H9 (cell line): ENCODE measurements around the gene RAB3C. TPM values are rescaled to one million over a fixed set of nuclear protein-coding genes. Genes with fewer than 3 reads are reported as not detected.

Source experiments
- DNase-seq: peaks from one replicate; pipeline ENCODE4 v3.0.0-alpha.2; 2017
- H2AFZ ChIP-seq: one replicate; pipeline ENCODE4 v1.6.1; 2013; ENCODE audit warnings: mild to moderate bottlenecking, low read length, control low read depth, moderate library complexity
- H2AK5ac ChIP-seq: 2 replicates; pipeline ENCODE4 v1.6.1; 2013; ENCODE audit warnings: low read length, control low read depth, mixed read lengths; ENCODE audit not compliant: insufficient read length
- H2BK120ac ChIP-seq: one replicate; pipeline ENCODE4 v1.6.1; 2013; ENCODE audit warnings: low read depth, mild to moderate bottlenecking, low read length, control low read depth, inconsistent platforms; ENCODE audit not compliant: poor library complexity, severe bottlenecking
- H2BK12ac ChIP-seq: 2 replicates; pipeline ENCODE4 v1.6.1; 2013; ENCODE audit warnings: low read length, control low read depth, mixed read lengths, low read depth; ENCODE audit not compliant: insufficient read length
- H2BK15ac ChIP-seq: 2 replicates; pipeline ENCODE4 v1.6.1; 2013; ENCODE audit warnings: low read depth, low read length, control low read depth
- H2BK20ac ChIP-seq: one replicate; pipeline ENCODE4 v1.6.1; 2013; ENCODE audit warnings: low read depth, mild to moderate bottlenecking, low read length, control low read depth, inconsistent platforms; ENCODE audit not compliant: poor library complexity, severe bottlenecking
- H2BK5ac ChIP-seq: 2 replicates; pipeline ENCODE4 v1.6.1; 2013; ENCODE audit warnings: low read length, control low read depth, mixed read lengths; ENCODE audit not compliant: insufficient read length
- H3K14ac ChIP-seq: 2 replicates; pipeline ENCODE4 v1.6.1; 2013; ENCODE audit warnings: low read length, control low read depth; ENCODE audit not compliant: insufficient read depth
- H3K18ac ChIP-seq: 2 replicates; pipeline ENCODE4 v1.6.1; 2013; ENCODE audit warnings: low read depth, mild to moderate bottlenecking, mixed read lengths, low read length, control low read depth; ENCODE audit not compliant: insufficient read length
- H3K23ac ChIP-seq: 2 replicates; pipeline ENCODE4 v1.6.1; 2013; ENCODE audit warnings: low read length, control low read depth, mixed read lengths, low read depth; ENCODE audit not compliant: insufficient read length
- H3K23me2 ChIP-seq: 2 replicates; pipeline ENCODE4 v1.6.1; 2013; ENCODE audit warnings: low read depth, mild to moderate bottlenecking, mixed read lengths, low read length, control low read depth; ENCODE audit not compliant: insufficient read length, poor library complexity, severe bottlenecking
- H3K27ac ChIP-seq: 2 replicates; pipeline ENCODE4 v1.5.1; 2013; ENCODE audit warnings: low read length, control low read depth, mixed read lengths, low read depth; ENCODE audit not compliant: insufficient read length
- H3K27me3 ChIP-seq: 2 replicates; pipeline ENCODE4 v1.6.1; 2013; ENCODE audit warnings: low read length, control low read depth, inconsistent platforms; ENCODE audit not compliant: insufficient read depth
- H3K4ac ChIP-seq: 2 replicates; pipeline ENCODE4 v1.6.1; 2013; ENCODE audit warnings: low read depth, mild to moderate bottlenecking, control low read depth, inconsistent platforms, low read length, moderate library complexity
- H3K4me1 ChIP-seq: 2 replicates; pipeline ENCODE4 v1.6.1; 2013; ENCODE audit warnings: low read length, control low read depth, inconsistent platforms; ENCODE audit not compliant: insufficient read depth
- H3K4me2 ChIP-seq: 2 replicates; pipeline ENCODE4 v1.6.1; 2013; ENCODE audit warnings: low read length, control low read depth, mixed read lengths; ENCODE audit not compliant: insufficient read length, insufficient read depth
- H3K56ac ChIP-seq: 2 replicates; pipeline ENCODE4 v1.6.1; 2013; ENCODE audit warnings: low read depth, mild to moderate bottlenecking, mixed read lengths, low read length, control low read depth; ENCODE audit not compliant: insufficient read length
- H3K79me1 ChIP-seq: 2 replicates; pipeline ENCODE4 v1.6.1; 2013; ENCODE audit warnings: low read depth, mild to moderate bottlenecking, moderate library complexity, low read length, control low read depth, inconsistent platforms; ENCODE audit not compliant: insufficient read depth, poor library complexity, severe bottlenecking
- H3K79me2 ChIP-seq: 2 replicates; pipeline ENCODE4 v1.6.1; 2013; ENCODE audit warnings: low read length, control low read depth, inconsistent platforms; ENCODE audit not compliant: insufficient read depth
- H3K9ac ChIP-seq: 2 replicates; pipeline ENCODE4 v1.6.1; 2013; ENCODE audit warnings: low read length, control low read depth, mixed read lengths; ENCODE audit not compliant: insufficient read length; ENCODE audit errors: extremely low read depth
- H3K9me3 ChIP-seq: one replicate; pipeline ENCODE4 v1.6.1; 2013; ENCODE audit warnings: low read depth, low read length, inconsistent platforms; ENCODE audit not compliant: control insufficient read depth
- H3T11ph ChIP-seq: one replicate; pipeline ENCODE4 v1.6.1; 2013; ENCODE audit warnings: mild to moderate bottlenecking, low read length, control low read depth, inconsistent platforms
- H4K20me1 ChIP-seq: one replicate; pipeline ENCODE4 v1.6.1; 2013; ENCODE audit not compliant: control insufficient read depth, insufficient read length, insufficient read depth
- H4K5ac ChIP-seq: 2 replicates; pipeline ENCODE4 v1.6.1; 2013; ENCODE audit warnings: low read depth, mild to moderate bottlenecking, mixed read lengths, low read length, control low read depth; ENCODE audit not compliant: insufficient read length
- H4K8ac ChIP-seq: replicated peaks from 2 replicates; pipeline ENCODE4 v1.6.1; 2013; ENCODE audit warnings: low read length, control low read depth, mixed read lengths, low read depth; ENCODE audit not compliant: insufficient read length
- H4K91ac ChIP-seq: 2 replicates; pipeline ENCODE4 v1.6.1; 2013; ENCODE audit warnings: low read depth, mild to moderate bottlenecking, moderate library complexity, mixed read lengths, low read length, control low read depth; ENCODE audit not compliant: insufficient read length
- H3K27ac Mint-ChIP-seq, 3 experiments: 2 replicates in 2 of 3; 3 replicates in 1 of 3; pipeline ENCODE4 v1.8.0; 2020 to 2021; ENCODE audit warnings: mixed read lengths in 3 of 3, mild to moderate bottlenecking in 1 of 3, moderate library complexity in 1 of 3
- H3K27me3 Mint-ChIP-seq: 2 replicates; pipeline ENCODE4 v1.8.0; 2021; ENCODE audit warnings: low read depth, mild to moderate bottlenecking, moderate library complexity, mixed read lengths
- H3K36me3 Mint-ChIP-seq, 3 experiments: 2 replicates in 2 of 3; 3 replicates in 1 of 3; pipeline ENCODE4 v1.8.0; 2020 to 2021; ENCODE audit warnings: low read depth in 3 of 3, mixed read lengths in 3 of 3; ENCODE audit not compliant: insufficient read depth in 1 of 3
- H3K4me1 Mint-ChIP-seq, 2 experiments: 2 replicates each; pipeline ENCODE4 v1.8.0; 2020; ENCODE audit warnings: mixed read lengths in 2 of 2
- H3K4me3 Mint-ChIP-seq, 2 experiments: 2 replicates in 1 of 2; 3 replicates in 1 of 2; pipeline ENCODE4 v1.8.0; 2020 to 2021; ENCODE audit warnings: mild to moderate bottlenecking in 2 of 2, mixed read lengths in 2 of 2, moderate library complexity in 1 of 2
- H3K9me3 Mint-ChIP-seq, 2 experiments: 2 replicates in 1 of 2; 3 replicates in 1 of 2; pipeline ENCODE4 v1.8.0; 2020; ENCODE audit warnings: mild to moderate bottlenecking in 2 of 2, mixed read lengths in 2 of 2, moderate library complexity in 1 of 2
- WGBS: extraction: QIAGEN DNeasy Blood & Tissue Kit; methylation state at CpG from one replicate; pipeline ENCODE4 v1.1.7; 2013; ENCODE audit warnings: missing lambda C conversion rate, low lambda C conversion rate, mixed read lengths; ENCODE audit not compliant: insufficient read length; ENCODE audit errors: extremely low coverage; 5-methylcytosine and 5-hydroxymethylcytosine counted together
- total RNA-seq: library from RNA; stranded (reverse); gene quantifications from 2 replicates; pipeline ENCODE4 v1.2.1, GENCODE V29; 2021
- TF ChIP-seq, protein P1 (sequence below): fragments of 200-600 bp; sonication (generic); conservative IDR thresholded peaks from 3 replicates; pipeline ENCODE4 v1.8.0; 2021; ENCODE audit warnings: antibody characterized with exemption, mild to moderate bottlenecking

RAB3C gene
- total RNA-seq, 1 experiment from 2014 or later, result 16.3 TPM

DNA sequence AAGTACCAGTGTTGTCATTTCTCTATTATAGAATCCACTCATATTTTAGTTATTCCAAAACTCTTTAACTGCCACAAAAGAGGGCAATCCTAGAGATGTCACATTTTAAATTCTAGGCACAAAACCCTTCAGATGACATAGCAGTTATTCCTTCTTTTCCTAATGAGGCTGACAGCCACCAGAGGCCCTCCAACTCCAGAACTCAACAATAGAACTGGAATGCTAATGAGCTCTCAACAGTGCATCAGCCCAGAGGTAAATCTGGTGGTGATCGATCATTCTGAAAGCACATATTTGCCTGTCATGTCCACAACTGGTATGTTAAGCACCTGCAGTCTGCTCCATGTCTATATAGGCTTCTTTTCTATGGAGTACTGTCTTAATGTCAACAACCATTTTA lies 40.2 kb upstream of the RAB3C start:
- Histone ChIP-seq H2AFZ (no peak overlapping the region), H3K23me2 (no peaks in the 10 kb centered on the region), H2BK12ac (no peak overlapping the region), H2AK5ac (no peak overlapping the region), H2BK15ac (no peak overlapping the region), H3K27ac (no peak overlapping the region), H2BK20ac (no peak overlapping the region), H3K9me3 (no peaks in the 10 kb centered on the region), H3K4me1 (no peaks in the 10 kb centered on the region; the same call in 1 of the 2 replicates), H3K56ac (no peak overlapping the region), H3K79me1 (no peaks in the 10 kb centered on the region), H4K91ac (no peak overlapping the region), H4K8ac (no peak overlapping the region), H2BK5ac (no peak overlapping the region), H3K27me3 (no peaks in the 10 kb centered on the region), H4K5ac (no peak overlapping the region), H4K20me1 (no peaks in the 10 kb centered on the region), H3K79me2 (no peaks in the 10 kb centered on the region), H3K4ac (no peak overlapping the region), H3K23ac (no peak overlapping the region), H3K9ac (no peak overlapping the region), H3K4me2 (no peak overlapping the region), H3K18ac (no peak overlapping the region), H3K14ac (no peak overlapping the region), H2BK120ac (no peak overlapping the region), H3T11ph (no peak overlapping the region)
- Mint-ChIP-seq H3K4me1 (no peaks in the 10 kb centered on the region), H3K9me3 (peaks cover 25% of the 10 kb centered on the region in 2 experiments), H3K27me3 (no peaks in the 10 kb centered on the region), H3K36me3 (peaks cover 5 to 14% (median 10%) of the 10 kb centered on the region in 3 experiments), H3K27ac (no peak overlapping the region), H3K4me3 (no peak overlapping the region)
- no CpG with 5 or more reads among the region's 1 CpG for WGBS
- no peak for DNase-seq
- TF ChIP-seq, protein P1, sequence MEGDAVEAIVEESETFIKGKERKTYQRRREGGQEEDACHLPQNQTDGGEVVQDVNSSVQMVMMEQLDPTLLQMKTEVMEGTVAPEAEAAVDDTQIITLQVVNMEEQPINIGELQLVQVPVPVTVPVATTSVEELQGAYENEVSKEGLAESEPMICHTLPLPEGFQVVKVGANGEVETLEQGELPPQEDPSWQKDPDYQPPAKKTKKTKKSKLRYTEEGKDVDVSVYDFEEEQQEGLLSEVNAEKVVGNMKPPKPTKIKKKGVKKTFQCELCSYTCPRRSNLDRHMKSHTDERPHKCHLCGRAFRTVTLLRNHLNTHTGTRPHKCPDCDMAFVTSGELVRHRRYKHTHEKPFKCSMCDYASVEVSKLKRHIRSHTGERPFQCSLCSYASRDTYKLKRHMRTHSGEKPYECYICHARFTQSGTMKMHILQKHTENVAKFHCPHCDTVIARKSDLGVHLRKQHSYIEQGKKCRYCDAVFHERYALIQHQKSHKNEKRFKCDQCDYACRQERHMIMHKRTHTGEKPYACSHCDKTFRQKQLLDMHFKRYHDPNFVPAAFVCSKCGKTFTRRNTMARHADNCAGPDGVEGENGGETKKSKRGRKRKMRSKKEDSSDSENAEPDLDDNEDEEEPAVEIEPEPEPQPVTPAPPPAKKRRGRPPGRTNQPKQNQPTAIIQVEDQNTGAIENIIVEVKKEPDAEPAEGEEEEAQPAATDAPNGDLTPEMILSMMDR, result no peak
